GM18508 (cell line): ENCODE data around the gene EXOC3.

Experiments used
- ATAC-seq: cut with Tn5 transposase; IDR thresholded peaks from one replicate; pipeline ENCODE4 v1.9.1; 2021; ENCODE audit warnings: moderate number of reproducible peaks; ENCODE audit not compliant: insufficient read depth, unreplicated experiment

EXOC3 gene

GRCh38 chr5:436641-436975 lies 6.4 kb upstream of the EXOC3 start:
- no peak for ATAC-seq

GRCh38 chr5:437281-437771 lies 5.7 kb upstream of the EXOC3 start:
- no peak for ATAC-seq

GRCh38 chr5:438481-438981 lies 4.4 kb upstream of the EXOC3 start:
- no peak for ATAC-seq

GRCh38 chr5:439181-439580 lies 3.8 kb upstream of the EXOC3 start:
- no peak for ATAC-seq

- ATAC-seq = no peak
Observed at GRCh38 chr5:439636-440035, 3.3 kb upstream of the EXOC3 start.

GRCh38 chr5:440401-441201 lies 2.4 kb upstream of the EXOC3 start:
- no peak for ATAC-seq

GRCh38 chr5:441996-442334 lies 1.0 kb upstream of the EXOC3 start:
- no peak for ATAC-seq

GRCh38 chr5:443239-444151 lies 519 bp downstream of the EXOC3 start:
- no peak for ATAC-seq

GRCh38 chr5:444226-444625 lies 1.2 kb downstream of the EXOC3 start:
- no peak for ATAC-seq

- no peak for ATAC-seq
Observed at GRCh38 chr5:445591-445990, 2.6 kb downstream of the EXOC3 start.

- ATAC-seq = no peak
Observed at GRCh38 chr5:446066-446882, 3.3 kb downstream of the EXOC3 start.

- no peak for ATAC-seq
Observed at GRCh38 chr5:446883-447263, 3.9 kb downstream of the EXOC3 start.

- ATAC-seq = no peak
Observed at GRCh38 chr5:447501-447900, 4.5 kb downstream of the EXOC3 start.

- no peak for ATAC-seq
Observed at GRCh38 chr5:448061-448765, 5.2 kb downstream of the EXOC3 start.

GRCh38 chr5:448766-449090 lies 5.8 kb downstream of the EXOC3 start:
- no peak for ATAC-seq

- ATAC-seq = no peak
Observed at GRCh38 chr5:449151-449550, 6.2 kb downstream of the EXOC3 start.

GRCh38 chr5:451587-452458 lies 8.8 kb downstream of the EXOC3 start:
- ATAC-seq = no peak

- ATAC-seq = no peak
Observed at GRCh38 chr5:452978-453710, 10.2 kb downstream of the EXOC3 start.
